HG02678 (cell line): ENCODE results near the gene GDPGP1.
A peak's percentile ranks its signal among the peaks of the same experiment; 100 is the strongest.
"Not testable (repeated sequence)": the region's sequence is repeated elsewhere in the genome, so short reads cannot be mapped to it uniquely, and the experiment has no call there.

ENCODE experiments used
- ATAC-seq: cut with Tn5 transposase; IDR thresholded peaks from one replicate; pipeline ENCODE4 v1.9.1; 2021; ENCODE audit warnings: mild to moderate bottlenecking, moderate library complexity; ENCODE audit not compliant: unreplicated experiment

GDPGP1 gene

GRCh38 chr15:90234096-90234988, at the start of gene GDPGP1:
Gene GDPGP1 (plus strand): TSS chr15:90234209. CDS start chr15:90240909, 6,700 bp downstream.
- peak; percentile 64 for ATAC-seq

DNA sequence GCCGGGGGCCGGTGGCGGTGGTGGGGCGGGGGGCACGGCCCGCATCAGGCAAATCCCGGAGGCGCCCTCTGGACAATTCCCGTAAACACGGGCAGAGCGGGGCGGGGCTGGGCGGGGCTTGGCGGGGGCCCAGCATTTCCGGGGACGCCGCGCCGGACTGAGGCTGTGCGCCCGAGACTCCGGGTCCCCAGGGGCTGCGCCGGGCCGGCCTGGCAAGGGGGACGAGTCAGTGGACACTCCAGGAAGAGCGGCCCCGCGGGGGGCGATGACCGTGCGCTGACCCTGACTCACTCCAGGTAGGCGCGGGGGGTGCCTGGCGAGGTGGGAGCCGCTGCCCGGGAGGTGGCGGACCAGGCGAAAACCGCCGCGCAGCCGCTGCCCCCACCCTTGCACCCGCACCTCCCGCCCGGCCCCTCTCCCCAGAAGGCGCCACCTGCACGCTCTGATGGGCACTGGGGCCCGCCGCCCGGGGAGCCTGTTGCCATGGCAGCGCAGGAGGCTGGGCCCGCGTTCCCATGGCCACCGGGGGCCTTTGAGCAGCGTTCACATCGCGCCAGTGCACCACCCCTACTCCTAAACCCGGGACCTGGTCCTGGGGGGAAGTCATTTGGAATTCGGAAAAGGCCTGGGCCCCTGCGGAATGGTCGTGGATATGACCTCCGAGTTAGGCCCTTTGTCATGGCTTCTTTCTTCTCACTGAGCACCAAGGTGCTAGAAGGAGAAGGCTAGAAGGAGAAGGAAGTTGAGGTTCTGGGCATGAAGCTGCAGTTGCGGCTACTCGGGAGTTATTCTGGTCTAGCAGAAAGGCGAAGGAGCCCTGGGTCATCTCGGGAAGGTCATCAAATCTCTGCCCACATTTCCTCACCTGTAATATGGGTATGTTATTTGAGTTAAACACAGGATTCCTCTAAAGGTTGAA, 49.0 kb upstream of the GDPGP1 start:
- peak; percentile 74 for ATAC-seq

DNA sequence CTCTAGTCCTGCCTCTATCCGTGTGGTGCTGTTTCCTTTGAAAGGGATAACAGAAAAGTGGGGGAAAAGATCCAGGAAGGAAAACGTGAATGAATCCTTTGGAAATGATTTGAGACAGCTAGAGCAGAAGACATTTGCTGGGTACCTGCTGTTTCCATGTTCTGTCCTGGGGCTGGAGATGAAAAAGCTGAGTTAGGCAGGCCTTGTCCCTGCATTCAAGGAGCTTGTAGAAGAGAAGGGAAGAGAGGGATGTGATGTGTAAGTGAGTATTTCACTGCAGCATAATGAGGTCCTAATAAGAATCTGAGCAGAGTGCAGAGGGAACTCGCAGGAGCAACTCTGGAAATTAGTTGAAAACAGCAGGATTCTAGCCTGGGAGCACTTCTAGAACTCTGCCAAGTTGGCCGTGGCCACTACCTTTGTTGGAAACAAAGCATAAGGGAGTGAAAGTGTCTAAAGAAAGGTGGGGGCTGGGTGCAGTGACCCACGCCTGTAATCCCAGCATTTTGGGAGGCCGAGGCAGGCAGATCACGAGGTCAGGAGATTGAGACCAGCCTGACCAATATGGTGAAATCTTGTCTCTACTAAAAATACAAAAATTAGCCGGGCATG, 46.6 kb upstream of the GDPGP1 start:
- ATAC-seq = no peak

GRCh38 chr15:90188065-90188464, 45.9 kb upstream of the GDPGP1 start:
- not testable (repeated sequence) for ATAC-seq

DNA sequence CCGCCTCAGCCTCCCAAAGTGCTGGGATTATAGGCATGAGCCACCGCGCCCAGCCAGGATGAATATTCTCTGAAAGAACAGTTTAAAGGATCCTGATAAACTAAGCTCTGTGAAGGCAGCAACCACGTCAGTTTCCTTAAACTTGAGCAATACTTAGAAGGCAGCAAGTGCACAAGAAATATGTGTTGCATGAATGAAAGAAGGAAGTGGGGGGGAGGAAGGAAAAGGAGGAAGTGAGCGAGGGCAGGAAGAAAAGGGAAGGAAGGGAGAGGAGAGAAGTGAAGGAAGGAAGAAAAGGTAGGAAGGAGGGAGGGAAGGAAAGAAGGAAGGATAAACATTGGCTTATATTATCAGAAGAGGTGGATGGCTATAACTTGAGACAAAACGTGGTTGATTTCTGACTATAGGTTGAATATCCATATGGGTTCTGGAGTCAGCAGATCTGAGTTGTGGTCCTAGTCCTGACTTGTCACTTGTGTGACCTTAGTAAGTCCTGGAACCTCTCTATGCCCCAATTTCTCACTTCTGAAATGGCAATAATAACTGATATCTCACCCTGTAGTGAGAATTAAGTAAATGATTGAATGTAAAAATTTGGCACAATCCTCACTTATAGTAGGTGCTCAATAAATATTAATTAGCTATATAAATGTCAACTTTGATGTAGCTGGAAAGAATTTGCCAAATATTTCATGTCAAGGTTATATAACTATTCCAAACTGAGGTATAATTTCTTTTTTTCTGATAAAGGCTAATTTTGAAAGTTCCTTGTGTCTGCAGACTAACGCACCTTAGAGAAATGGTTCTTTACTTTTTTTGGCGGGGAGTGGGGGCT, 44.9 kb upstream of the GDPGP1 start:
- ATAC-seq = no peak

DNA sequence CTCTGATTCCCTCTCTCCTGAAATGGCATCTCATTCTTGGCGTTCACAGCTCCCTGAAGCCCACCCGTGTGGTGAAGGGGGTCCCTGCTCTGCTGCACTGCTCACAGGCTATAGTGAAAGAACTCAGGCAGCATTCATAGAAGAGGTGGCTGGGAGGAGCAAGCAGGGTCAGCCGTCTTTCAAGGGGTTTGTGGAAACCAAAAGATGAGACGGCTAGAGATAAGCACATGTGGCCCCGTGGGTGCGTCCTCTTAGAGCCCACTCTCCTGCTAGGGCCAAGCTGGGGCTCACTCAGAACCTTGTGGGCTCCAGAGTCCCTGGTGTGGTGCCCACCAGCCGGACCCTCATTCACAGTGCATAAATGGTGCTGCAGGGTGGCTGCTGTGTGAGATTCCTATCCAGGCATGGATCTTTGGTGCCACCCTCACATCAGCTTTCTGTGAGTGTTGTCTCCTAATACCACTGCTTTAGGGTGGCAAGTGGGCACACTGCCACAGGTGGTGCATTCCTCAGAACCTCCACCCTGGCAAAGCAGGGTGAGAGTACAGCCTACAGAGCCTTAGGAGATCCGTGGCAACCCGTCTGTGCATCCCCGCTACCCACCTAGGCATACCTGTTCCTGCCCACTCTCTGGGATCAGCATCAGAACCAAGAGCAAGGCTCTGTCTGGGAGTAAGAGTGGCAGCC, 44.1 kb upstream of the GDPGP1 start:
- ATAC-seq = no peak

GRCh38 chr15:90190606-90191343, 43.2 kb upstream of the GDPGP1 start:
- ATAC-seq = peak; percentile 57

- ATAC-seq = peak; percentile 28
Measured at GRCh38 chr15:90191344-90191687, 42.7 kb upstream of the GDPGP1 start.

GRCh38 chr15:90191794-90192509, 42.1 kb upstream of the GDPGP1 start:
- ATAC-seq = peak; percentile 70

GRCh38 chr15:90192961-90193786, 40.8 kb upstream of the GDPGP1 start:
- ATAC-seq = no peak

- no peak for ATAC-seq
Measured at GRCh38 chr15:90194655-90195054, 39.4 kb upstream of the GDPGP1 start.

GRCh38 chr15:90200534-90201129, 33.4 kb upstream of the GDPGP1 start:
- peak; percentile 9 for ATAC-seq

DNA sequence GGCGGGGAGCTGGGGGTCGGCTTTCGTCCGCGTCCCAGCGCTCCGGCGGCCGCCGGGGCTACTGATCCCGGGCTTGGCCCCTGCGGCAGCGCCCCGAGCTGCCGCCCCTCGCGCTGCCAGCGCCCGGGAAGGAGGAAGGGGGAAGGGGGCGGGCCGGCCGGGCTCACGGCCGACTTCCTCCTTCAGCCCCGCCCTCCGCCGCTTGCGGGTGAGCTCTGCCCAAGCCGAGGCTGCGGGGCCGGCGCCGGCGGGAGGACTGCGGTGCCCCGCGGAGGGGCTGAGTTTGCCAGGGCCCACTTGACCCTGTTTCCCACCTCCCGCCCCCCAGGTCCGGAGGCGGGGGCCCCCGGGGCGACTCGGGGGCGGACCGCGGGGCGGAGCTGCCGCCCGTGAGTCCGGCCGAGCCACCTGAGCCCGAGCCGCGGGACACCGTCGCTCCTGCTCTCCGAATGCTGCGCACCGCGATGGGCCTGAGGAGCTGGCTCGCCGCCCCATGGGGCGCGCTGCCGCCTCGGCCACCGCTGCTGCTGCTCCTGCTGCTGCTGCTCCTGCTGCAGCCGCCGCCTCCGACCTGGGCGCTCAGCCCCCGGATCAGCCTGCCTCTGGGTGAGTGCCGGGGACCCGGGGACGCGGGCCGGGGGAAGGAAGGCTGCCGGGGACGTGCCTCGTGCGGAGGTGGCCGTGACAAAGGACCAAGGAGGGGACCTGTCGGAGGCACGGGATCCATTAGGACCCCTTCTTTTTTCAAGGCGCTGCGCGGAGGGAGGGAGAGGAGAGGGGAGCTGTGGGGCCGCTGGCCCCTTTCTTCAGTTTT, 32.7 kb upstream of the GDPGP1 start, which contains the start of gene SEMA4B:
Gene SEMA4B (plus strand): TSS at position 201 of the 814 bp plus-strand sequence. CDS start 249 bp downstream, at position 450.
- ATAC-seq = peak; percentile 85

DNA sequence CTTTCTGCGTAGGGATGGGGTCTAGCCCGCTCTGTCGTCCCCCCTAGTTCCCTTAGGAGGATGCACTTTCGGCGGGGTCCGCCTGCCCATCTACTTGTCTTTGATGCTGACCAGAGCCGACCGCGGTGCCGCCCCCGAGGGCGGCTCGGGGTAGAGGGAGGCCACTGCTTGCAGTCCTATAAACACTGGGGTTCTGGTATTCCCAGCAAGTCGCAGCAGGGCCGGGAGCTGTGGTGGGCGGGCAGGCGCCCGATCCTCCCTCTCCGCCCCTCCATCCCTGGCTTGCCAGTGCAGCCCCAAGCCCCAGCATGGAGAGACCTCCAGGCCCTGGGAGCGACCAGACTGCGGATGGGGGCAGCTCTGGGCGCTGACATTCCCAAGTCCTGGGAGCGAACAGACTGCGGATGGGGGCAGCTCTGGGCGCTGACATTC, 32.0 kb upstream of the GDPGP1 start:
- ATAC-seq = no peak

- no peak for ATAC-seq
Measured at GRCh38 chr15:90202929-90203328, 31.1 kb upstream of the GDPGP1 start.

DNA sequence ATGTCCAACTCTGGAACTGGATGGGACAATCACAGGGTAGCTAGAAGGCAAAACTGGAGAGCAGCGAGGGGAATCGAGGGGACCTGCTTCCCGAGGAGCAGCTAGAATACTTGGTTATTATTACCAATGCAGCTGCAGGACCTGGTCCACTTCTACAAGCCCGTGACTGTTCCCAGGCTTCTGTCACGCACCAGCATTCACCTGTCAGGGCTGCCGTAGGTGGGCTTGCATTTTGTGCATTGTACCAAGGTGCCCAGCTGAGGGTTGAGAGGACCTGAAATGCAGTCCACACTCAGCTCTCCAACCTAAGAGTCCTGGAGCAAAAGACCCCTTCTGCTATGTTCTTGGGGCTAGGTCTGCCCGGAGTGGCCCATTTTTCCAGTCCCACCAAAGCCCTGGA, 30.5 kb upstream of the GDPGP1 start:
- ATAC-seq = no peak
